Spleen (tissue), 11 donors: ENCODE data around the gene RNF126. TPM values are rescaled to one million over a fixed set of nuclear protein-coding genes. Genes with fewer than 3 reads are reported as not detected.

Experiments used
- DNase-seq: peaks from one replicate; pipeline ENCODE4 v3.0.0-alpha.2; 2020
- H3K27ac ChIP-seq, 8 donors: fragments of 200-600 bp; sonication (generic) in 7 of 8; 1 replicate in 4 of 8; 2 replicates in 4 of 8; pipeline versions ENCODE4 v1.5.0 to v1.8.0; 2016 to 2021; ENCODE audit warnings: inconsistent platforms in 4 of 8, mild to moderate bottlenecking in 4 of 8, moderate library complexity in 1 of 8
- H3K27me3 ChIP-seq, 7 donors: fragments of 200-600 bp; sonication (generic) in 6 of 7; replicated peaks in 1 of 7; 1 replicate in 4 of 7; 2 replicates in 3 of 7; pipeline versions ENCODE4 v1.5.0 to v1.8.0; 2016 to 2021; ENCODE audit warnings: inconsistent platforms in 3 of 7, mild to moderate bottlenecking in 1 of 7
- H3K36me3 ChIP-seq, 6 donors: fragments of 200-600 bp; sonication (generic) in 5 of 6; 1 replicate in 4 of 6; 2 replicates in 2 of 6; pipeline versions ENCODE4 v1.5.0 to v1.8.0; 2016 to 2021; ENCODE audit warnings: inconsistent platforms in 2 of 6
- H3K4me1 ChIP-seq, 6 donors: fragments of 200-600 bp; sonication (generic) in 5 of 6; 1 replicate in 3 of 6; 2 replicates in 3 of 6; pipeline versions ENCODE4 v1.5.0 to v1.8.0; 2016 to 2021; ENCODE audit warnings: inconsistent platforms in 3 of 6
- H3K4me3 ChIP-seq, 8 donors: fragments of 200-600 bp; sonication (generic) in 7 of 8; 1 replicate in 4 of 8; 2 replicates in 4 of 8; pipeline versions ENCODE4 v1.5.0 to v1.8.0; 2016 to 2021; ENCODE audit warnings: inconsistent platforms in 4 of 8, mild to moderate bottlenecking in 4 of 8, moderate library complexity in 2 of 8
- H3K9me3 ChIP-seq, 8 donors: fragments of 200-600 bp; sonication (generic) in 7 of 8; 1 replicate in 4 of 8; 2 replicates in 4 of 8; pipeline versions ENCODE4 v1.5.0 to v1.8.0; 2016 to 2021; ENCODE audit warnings: inconsistent platforms in 4 of 8
- CTCF ChIP-seq, 11 experiments: fragments of 200-600 bp in 7 of 11; fragments of 450-650 bp in 4 of 11; sonication (generic) in 4 of 11; IDR thresholded peaks in 8 of 11; conservative IDR thresholded peaks in 3 of 11; 1 replicate in 7 of 11; 2 replicates in 4 of 11; pipeline versions ENCODE4 v1.4.0 to v1.8.0; 2016 to 2021; ENCODE audit warnings: antibody characterized with exemption in 11 of 11, inconsistent platforms in 4 of 11, mild to moderate bottlenecking in 1 of 11
- POLR2A ChIP-seq, 3 donors: fragments of 450-650 bp; IDR thresholded peaks; one replicate each; pipeline ENCODE4 v1.5.1; 2017; ENCODE audit warnings: antibody characterized with exemption in 3 of 3, mild to moderate bottlenecking in 1 of 3
- POLR2AphosphoS5 ChIP-seq, 3 donors: sonication (generic); formaldehyde crosslinking; IDR thresholded peaks; one replicate each; pipeline ENCODE4 v1.5.1; 2017; ENCODE audit warnings: antibody characterized with exemption in 3 of 3
- WGBS, 5 donors: extraction: QIAGEN DNeasy Blood & Tissue Kit in 3 of 5; methylation state at CpG; one replicate each; pipeline versions ENCODE4 v1.1.5 to v1.1.7; 2013 to 2018; 5-methylcytosine and 5-hydroxymethylcytosine counted together
- intact Hi-C: fragments of 100-400 bp; cut with DNase I; formaldehyde crosslinking; loops from one replicate; pipeline ENCODE4 v1.15.0; 2023; ENCODE audit warnings: low total_unique reads
- polyA plus RNA-seq, 3 donors: library from polyadenylated mRNA; stranded (reverse); fragments of 200-250 nt; gene quantifications; one replicate each; pipeline ENCODE4 v1.2.1, GENCODE V29; 2013
- total RNA-seq, 7 donors: library from RNA; depleted of rRNA in 3 of 7; stranded (reverse); fragments of >200 nt in 3 of 7; fragmentation: NEBNext Ultra II Directional in 4 of 7; extraction: Animal tissue kit (Norgen Biotek cat#: 25700) in 4 of 7; gene quantifications; one replicate each; pipeline versions ENCODE4 v1.1.0 to v1.2.1, GENCODE V29; 2016 to 2021
- donor health status: healthy with polysubstance abuse.
- donor health status: DM: no; HTN: no; CAD: no; lungs with moderate emphysema.
- donor health status: DM: no; HTN: no; CAD: no.
- donor health status: Bipolar disorder and iron deficiency.
- donor health status: healthy.
- donor health status: DM: no; HTN: no; CAD: no.
- donor health status: DM: yes; HTN: yes; CAD: no.

Gene RNF126
- total and polyA plus RNA-seq, 10 donors, result 38.1 to 95.1 (median 54.8) TPM

GRCh38 chr19:644363-644762 is 18.7 kb downstream of the RNF126 start:
- H3K27me3 ChIP-seq, result peaks cover 0 to 6% (median 0%) of the 10 kb centered on the region in 7 donors
- H3K36me3 ChIP-seq, result peaks cover 0 to 64% (median 47%) of the 10 kb centered on the region in 6 donors
- peaks cover under 1 to 17% (median 8%) of the 10 kb centered on the region in 6 donors for H3K4me1 ChIP-seq
- no peak overlapping the region for H3K27ac ChIP-seq
- no peak overlapping the region for H3K4me3 ChIP-seq
- WGBS, 5 donors, result 79 to 92% (median 83%) methylated on average over 14 to 28 of the region's 28 CpGs
- no peaks in the 10 kb centered on the region for H3K9me3 ChIP-seq
- intact Hi-C loops, result no loop called here
- no peak for DNase-seq
- TF ChIP-seq CTCF (IDR thresholded peaks at IDR 0.05 in 8 of 11, conservative IDR thresholded peaks at IDR 0.05 in 3 of 11), result no peak
- TF ChIP-seq POLR2AphosphoS5 (IDR thresholded peaks at IDR 0.05), result peak in 1 of 3 donors; percentile 44

GRCh38 chr19:643736-644135 is 19.3 kb downstream of the RNF126 start:
- no peak overlapping the region for H3K4me3 ChIP-seq
- intact Hi-C loops, result no loop called here
- peaks cover 0 to 58% (median 40%) of the 10 kb centered on the region in 6 donors for H3K36me3 ChIP-seq
- H3K9me3 ChIP-seq, result no peaks in the 10 kb centered on the region
- no peak for DNase-seq
- H3K4me1 ChIP-seq, result peaks cover 6 to 23% (median 14%) of the 10 kb centered on the region in 6 donors
- WGBS, 5 donors, result 90 to 93% (median 90%) methylated on average over 21 to 24 of the region's 24 CpGs
- TF ChIP-seq POLR2AphosphoS5 (IDR thresholded peaks at IDR 0.05) (no peak), CTCF (IDR thresholded peaks at IDR 0.05 in 8 of 11, conservative IDR thresholded peaks at IDR 0.05 in 3 of 11) (no peak), POLR2A (IDR thresholded peaks at IDR 0.05) (no peak)
- no peak overlapping the region for H3K27ac ChIP-seq
- H3K27me3 ChIP-seq, result peaks cover 0 to 11% (median 0%) of the 10 kb centered on the region in 7 donors

- DNase-seq, result no peak
- WGBS, 5 donors, result 66 to 84% (median 79%) methylated on average over 15 to 70 of the region's 70 CpGs
- Histone ChIP-seq H3K4me3 (no peak overlapping the region), H3K36me3 (peaks cover 0 to 51% (median 34%) of the 10 kb centered on the region in 6 donors), H3K4me1 (peaks cover 9 to 29% (median 18%) of the 10 kb centered on the region in 6 donors), H3K27ac (no peak overlapping the region), H3K27me3 (peaks cover 0 to 14% (median 0%) of the 10 kb centered on the region in 7 donors), H3K9me3 (no peaks in the 10 kb centered on the region)
- intact Hi-C loops, result no loop called here
- TF ChIP-seq CTCF (IDR thresholded peaks at IDR 0.05 in 8 of 11, conservative IDR thresholded peaks at IDR 0.05 in 3 of 11), result no peak
- TF ChIP-seq POLR2A (IDR thresholded peaks at IDR 0.05), result no peak
- TF ChIP-seq POLR2AphosphoS5 (IDR thresholded peaks at IDR 0.05), result peak in 2 of 3 donors; percentile 25 to 60
Measured at GRCh38 chr19:642767-643727, 20.0 kb downstream of the RNF126 start.

- DNase-seq, result no peak
- Histone ChIP-seq H3K4me3 (no peak overlapping the region), H3K4me1 (peaks cover 9 to 29% (median 18%) of the 10 kb centered on the region in 6 donors), H3K27me3 (peaks cover 0 to 14% (median 0%) of the 10 kb centered on the region in 7 donors), H3K27ac (no peak overlapping the region), H3K9me3 (no peaks in the 10 kb centered on the region), H3K36me3 (peaks cover 0 to 37% (median 20%) of the 10 kb centered on the region in 6 donors)
- WGBS, 5 donors, result 71 to 86% (median 82%) methylated on average over 7 to 17 of the region's 17 CpGs
- intact Hi-C loops, result no loop called here
- TF ChIP-seq CTCF (IDR thresholded peaks at IDR 0.05 in 8 of 11, conservative IDR thresholded peaks at IDR 0.05 in 3 of 11) (no peak), POLR2AphosphoS5 (IDR thresholded peaks at IDR 0.05) (no peak), POLR2A (IDR thresholded peaks at IDR 0.05) (no peak)
Measured at GRCh38 chr19:641702-642101, 21.3 kb downstream of the RNF126 start.
